GDM1 (cell line): Measurements from ENCODE around the gene WFDC1.

ENCODE experiments used
- DNase-seq: peaks from one replicate; lab custom pipeline; 2025; lab: John Stamatoyannopoulos, UW

WFDC1 gene

GRCh38 chr16:84272740-84273320 is 21.8 kb upstream of the WFDC1 start:
- DNase-seq, result no peak

GRCh38 chr16:84274515-84274914 is 20.2 kb upstream of the WFDC1 start:
- no peak for DNase-seq

GRCh38 chr16:84275585-84276151 is 19.0 kb upstream of the WFDC1 start:
- DNase-seq, result no peak

GRCh38 chr16:84277244-84277823 is 17.3 kb upstream of the WFDC1 start:
- no peak for DNase-seq

GRCh38 chr16:84278333-84278732 is 16.3 kb upstream of the WFDC1 start:
- DNase-seq, result no peak

GRCh38 chr16:84278968-84279367 is 15.7 kb upstream of the WFDC1 start:
- no peak for DNase-seq

GRCh38 chr16:84279881-84280280 is 14.8 kb upstream of the WFDC1 start:
- DNase-seq, result no peak

- DNase-seq, result no peak
Observed at GRCh38 chr16:84281074-84281473, 13.6 kb upstream of the WFDC1 start.

- no peak for DNase-seq
Observed at GRCh38 chr16:84282533-84282932, 12.1 kb upstream of the WFDC1 start.

GRCh38 chr16:84283314-84284153 is 11.1 kb upstream of the WFDC1 start:
- no peak for DNase-seq

- no peak for DNase-seq
Observed at GRCh38 chr16:84284154-84284722, 10.4 kb upstream of the WFDC1 start.

- no peak for DNase-seq
Observed at GRCh38 chr16:84286578-84287240, 8.0 kb upstream of the WFDC1 start.

GRCh38 chr16:84288902-84289301 is 5.8 kb upstream of the WFDC1 start:
- DNase-seq, result no peak

GRCh38 chr16:84291226-84291625 is 3.5 kb upstream of the WFDC1 start:
- DNase-seq, result no peak

- no peak for DNase-seq
Observed at GRCh38 chr16:84292011-84292410, 2.7 kb upstream of the WFDC1 start.

GRCh38 chr16:84293406-84293805 is 1.3 kb upstream of the WFDC1 start:
- no peak for DNase-seq

- peak; percentile 3 for DNase-seq
Observed at GRCh38 chr16:84294117-84294516, 561 bp upstream of the WFDC1 start.

- DNase-seq, result no peak
Observed at GRCh38 chr16:84295203-84295860, 654 bp downstream of the WFDC1 start.

- DNase-seq, result no peak
Observed at GRCh38 chr16:84298376-84298899, 3.8 kb downstream of the WFDC1 start.

GRCh38 chr16:84299734-84300440 is 5.2 kb downstream of the WFDC1 start:
- no peak for DNase-seq
